PC-9 (cell line): ENCODE data around the gene SREBF2. TPM values are rescaled to one million over a fixed set of nuclear protein-coding genes. Genes with fewer than 3 reads are reported as not detected.

Experiments
- BruUV-seq: library from RNA; stranded (reverse); fragments of 400-500 nt; replicated peaks from 2 replicates; lab custom pipeline; 2021; lab: Mats Ljungman, UMichigan
- CTCF ChIA-PET: fragments of 300-600 bp; sonication (Branson Sonifier 250); formaldehyde crosslinking; loops from one replicate; lab custom pipeline; 2022; ENCODE audit warnings: antibody characterized with exemption; lab: Charles Lee
- POLR2A ChIA-PET: fragments of 300-600 bp; sonication (Branson Sonifier 250); formaldehyde crosslinking; loops from one replicate; lab custom pipeline; 2022; ENCODE audit warnings: antibody characterized with exemption; ENCODE audit not compliant: unreplicated experiment; lab: Charles Lee
- DNase-seq, 2 experiments: peaks; one replicate each; pipeline versions ENCODE4 v3.0.0 to v3.0.0-alpha.2; 2015 to 2022; ENCODE audit warnings: mixed read lengths in 1 of 2
- H2AFZ ChIP-seq: fragments of 200-600 bp; sonication (generic); 2 replicates; pipeline ENCODE4 v1.8.1; 2017; ENCODE audit warnings: antibody characterized with exemption
- H3F3A ChIP-seq: fragments of 200-600 bp; sonication (generic); 2 replicates; pipeline ENCODE4 v1.8.1; 2017; ENCODE audit warnings: antibody characterized with exemption, mild to moderate bottlenecking, low read depth; ENCODE audit not compliant: insufficient read depth
- H3K27ac ChIP-seq: fragments of 200-600 bp; sonication (generic); 2 replicates; pipeline ENCODE4 v1.6.1; 2016; ENCODE audit warnings: mixed run types
- H3K27me3 ChIP-seq: fragments of 200-600 bp; sonication (generic); 2 replicates; pipeline ENCODE4 v1.6.1; 2016; ENCODE audit warnings: low read depth, mixed run types; ENCODE audit not compliant: insufficient read depth
- H3K36me3 ChIP-seq: fragments of 200-600 bp; sonication (generic); 2 replicates; pipeline ENCODE4 v1.6.1; 2016; ENCODE audit warnings: low read depth, mixed run types
- H3K4me1 ChIP-seq: fragments of 200-600 bp; sonication (generic); replicated peaks from 2 replicates; pipeline ENCODE4 v1.6.1; 2016; ENCODE audit warnings: mixed run types; ENCODE audit not compliant: insufficient read depth
- H3K4me2 ChIP-seq: fragments of 200-600 bp; sonication (generic); 2 replicates; pipeline ENCODE4 v1.6.1; 2017; ENCODE audit warnings: mixed run types
- H3K4me3 ChIP-seq: fragments of 200-600 bp; sonication (generic); 2 replicates; pipeline ENCODE4 v1.6.1; 2016; ENCODE audit warnings: mixed run types
- H3K79me2 ChIP-seq: fragments of 200-600 bp; sonication (generic); 2 replicates; pipeline ENCODE4 v1.6.1; 2017; ENCODE audit warnings: low read depth, mixed run types
- H3K9me2 ChIP-seq: fragments of 200-600 bp; sonication (generic); 2 replicates; pipeline ENCODE4 v1.8.1; 2017; ENCODE audit warnings: mild to moderate bottlenecking; ENCODE audit not compliant: insufficient read depth
- H3K9me3 ChIP-seq: fragments of 200-600 bp; sonication (generic); 2 replicates; pipeline ENCODE4 v1.8.1; 2016; ENCODE audit warnings: low read depth; ENCODE audit not compliant: insufficient read depth
- H4K20me1 ChIP-seq: fragments of 200-600 bp; sonication (generic); 2 replicates; pipeline ENCODE4 v1.8.1; 2017; ENCODE audit not compliant: insufficient read depth
- EZH2 ChIP-seq: fragments of 200-600 bp; sonication (generic); IDR thresholded peaks from 2 replicates; pipeline ENCODE4 v1.8.0; 2017; ENCODE audit warnings: antibody characterized with exemption, low read depth
- intact Hi-C: fragments of 100-400 bp; cut with micrococcal nuclease; formaldehyde crosslinking; loops from one replicate; pipeline ENCODE4 v1.10.0; 2022; ENCODE audit not compliant: unreplicated experiment
- total RNA-seq: library from RNA; stranded (reverse); gene quantifications from 2 replicates; pipeline ENCODE4 v1.2.3, GENCODE V29; 2021
- TF ChIP-seq, protein P1 (sequence below): fragments of 200-600 bp; sonication (generic); conservative IDR thresholded peaks from 2 replicates; pipeline ENCODE4 v1.6.1; 2017; ENCODE audit warnings: mixed run types, antibody characterized with exemption, mild to moderate bottlenecking, moderate library complexity

The SREBF2 gene
- total RNA-seq, 1 experiment from 2014 or later = 196 TPM

DNA sequence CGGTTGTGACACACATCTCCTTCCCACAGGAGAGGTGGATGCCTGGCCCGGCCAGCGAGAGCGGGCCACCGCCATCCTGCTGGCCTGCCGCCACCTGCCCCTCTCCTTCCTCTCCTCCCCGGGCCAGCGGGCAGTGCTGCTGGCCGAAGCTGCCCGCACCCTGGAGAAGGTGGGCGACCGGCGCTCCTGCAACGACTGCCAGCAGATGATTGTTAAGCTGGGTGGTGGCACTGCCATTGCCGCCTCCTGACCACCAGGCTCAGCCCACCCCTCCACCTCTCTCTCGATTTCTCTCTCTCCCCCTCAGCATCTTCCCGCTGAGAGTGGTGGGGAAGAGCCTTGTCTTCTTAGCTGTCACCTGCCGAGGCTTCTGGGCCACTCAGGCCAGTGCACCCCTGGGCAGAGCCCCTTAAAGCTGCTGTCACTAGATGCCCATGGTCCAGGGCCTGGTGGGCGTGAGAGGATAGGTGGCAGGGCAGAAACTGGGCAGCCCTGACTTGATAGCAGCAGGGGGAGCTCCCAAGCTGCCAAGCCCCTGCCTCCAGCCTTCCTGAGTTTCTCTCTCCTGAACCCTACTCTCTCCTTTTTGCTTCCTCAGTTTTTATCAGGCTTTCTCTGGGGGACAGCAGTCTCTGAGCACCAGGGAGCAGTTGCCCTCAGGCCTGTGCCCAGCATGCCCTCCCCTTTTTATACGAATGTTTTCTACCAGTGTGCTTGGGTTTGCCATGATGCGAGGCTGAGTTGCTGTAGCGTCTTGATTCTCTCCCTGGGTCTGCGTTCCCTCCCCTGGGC is 72.7 kb downstream of the SREBF2 start:
- H3F3A ChIP-seq = peaks cover 26% of the 10 kb centered on the region; the same call in 1 of the 2 replicates
- H2AFZ ChIP-seq = no peak overlapping the region
- H3K9me2 ChIP-seq = no peaks in the 10 kb centered on the region
- H3K27me3 ChIP-seq = no peaks in the 10 kb centered on the region
- no peak overlapping the region for H3K4me2 ChIP-seq
- H3K4me3 ChIP-seq = no peak overlapping the region
- TF ChIP-seq, protein P1, sequence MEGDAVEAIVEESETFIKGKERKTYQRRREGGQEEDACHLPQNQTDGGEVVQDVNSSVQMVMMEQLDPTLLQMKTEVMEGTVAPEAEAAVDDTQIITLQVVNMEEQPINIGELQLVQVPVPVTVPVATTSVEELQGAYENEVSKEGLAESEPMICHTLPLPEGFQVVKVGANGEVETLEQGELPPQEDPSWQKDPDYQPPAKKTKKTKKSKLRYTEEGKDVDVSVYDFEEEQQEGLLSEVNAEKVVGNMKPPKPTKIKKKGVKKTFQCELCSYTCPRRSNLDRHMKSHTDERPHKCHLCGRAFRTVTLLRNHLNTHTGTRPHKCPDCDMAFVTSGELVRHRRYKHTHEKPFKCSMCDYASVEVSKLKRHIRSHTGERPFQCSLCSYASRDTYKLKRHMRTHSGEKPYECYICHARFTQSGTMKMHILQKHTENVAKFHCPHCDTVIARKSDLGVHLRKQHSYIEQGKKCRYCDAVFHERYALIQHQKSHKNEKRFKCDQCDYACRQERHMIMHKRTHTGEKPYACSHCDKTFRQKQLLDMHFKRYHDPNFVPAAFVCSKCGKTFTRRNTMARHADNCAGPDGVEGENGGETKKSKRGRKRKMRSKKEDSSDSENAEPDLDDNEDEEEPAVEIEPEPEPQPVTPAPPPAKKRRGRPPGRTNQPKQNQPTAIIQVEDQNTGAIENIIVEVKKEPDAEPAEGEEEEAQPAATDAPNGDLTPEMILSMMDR = no peak
- no peak for TF ChIP-seq EZH2
- DNase-seq = no peak
- peaks cover 22% of the 10 kb centered on the region for H4K20me1 ChIP-seq
- H3K36me3 ChIP-seq = no peaks in the 10 kb centered on the region; the same call in 1 of the 2 replicates
- CTCF ChIA-PET = no interaction called here
- no TSS peak for BruUV-seq
- no peaks in the 10 kb centered on the region for H3K79me2 ChIP-seq
- POLR2A ChIA-PET = no interaction called here
- no peak overlapping the region for H3K27ac ChIP-seq
- no peaks in the 10 kb centered on the region for H3K9me3 ChIP-seq
- intact Hi-C loops = no loop called here
- 0 out of 2 replicates have a peak, but pooled peaks cover 7% of the 10 kb centered on the region for H3K4me1 ChIP-seq

- TF ChIP-seq EZH2 = no peak
- TF ChIP-seq, protein P1 = no peak
- BruUV-seq = TSS peak; percentile 13
- no peak overlapping the region for H2AFZ ChIP-seq
- POLR2A ChIA-PET = no interaction called here
- H4K20me1 ChIP-seq = peaks cover 22% of the 10 kb centered on the region
- H3K36me3 ChIP-seq = no peaks in the 10 kb centered on the region; the same call in 1 of the 2 replicates
- CTCF ChIA-PET = no interaction called here
- no peak overlapping the region for H3K4me3 ChIP-seq
- H3K79me2 ChIP-seq = no peaks in the 10 kb centered on the region
- H3K4me2 ChIP-seq = no peak overlapping the region
- intact Hi-C loops = no loop called here
- no peak overlapping the region for H3K27ac ChIP-seq
- H3K9me2 ChIP-seq = no peaks in the 10 kb centered on the region
- H3F3A ChIP-seq = peaks cover 22% of the 10 kb centered on the region; the same call in 1 of the 2 replicates
- no peak for DNase-seq
- H3K27me3 ChIP-seq = no peaks in the 10 kb centered on the region
- H3K4me1 ChIP-seq = 0 out of 2 replicates have a peak, but pooled peaks cover 7% of the 10 kb centered on the region
- no peaks in the 10 kb centered on the region for H3K9me3 ChIP-seq
Observed at GRCh38 chr22:41906822-41907221, 73.9 kb downstream of the SREBF2 start.

DNA sequence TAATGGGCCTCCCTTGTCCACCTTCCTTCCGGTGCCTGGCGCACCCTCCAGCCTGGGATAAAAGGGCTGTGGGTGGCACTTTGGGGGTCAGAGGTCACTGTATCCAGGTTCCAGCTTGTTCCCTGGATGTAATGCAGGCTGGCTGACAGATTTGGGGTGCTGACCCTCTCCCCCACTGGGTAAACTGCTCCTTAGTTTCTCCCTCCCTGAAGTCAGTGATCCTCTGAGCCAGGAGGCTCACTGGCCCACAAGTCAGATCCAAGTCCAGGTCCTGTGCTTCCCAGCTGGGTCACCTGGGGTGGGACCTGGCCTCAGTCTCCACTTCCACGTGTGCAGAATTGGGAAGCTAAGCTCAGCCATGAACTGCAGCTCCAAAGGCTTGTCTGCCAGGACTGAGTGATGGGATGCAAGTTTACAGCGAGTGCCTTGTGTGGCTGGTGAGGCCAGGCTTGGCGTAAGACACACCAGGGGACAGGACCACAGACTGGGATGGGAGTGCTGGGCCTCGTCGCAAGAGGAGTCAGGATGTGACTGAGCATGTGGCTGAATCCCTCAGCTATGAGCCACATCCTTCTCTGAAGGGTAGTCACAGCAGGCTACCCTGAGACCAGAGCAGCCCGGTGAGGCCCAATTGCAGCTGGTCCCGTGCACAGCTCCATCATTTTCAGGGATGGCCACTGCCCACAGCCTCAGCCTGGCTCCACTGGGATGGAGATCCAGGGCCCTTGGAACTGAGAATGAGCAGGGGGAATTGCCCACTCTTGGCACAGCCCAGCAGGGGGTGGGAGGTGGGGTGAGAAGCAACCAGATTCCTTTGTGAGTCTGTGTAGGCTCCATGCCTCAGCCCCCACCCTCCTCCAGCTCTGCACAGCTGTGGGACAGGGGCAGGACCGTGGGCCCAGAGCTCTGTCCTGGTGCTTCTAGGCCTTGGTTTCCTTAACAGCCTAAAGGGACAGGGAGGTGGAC is 74.8 kb downstream of the SREBF2 start:
- Histone ChIP-seq H3K9me2 (no peaks in the 10 kb centered on the region), H3K27me3 (no peaks in the 10 kb centered on the region), H3F3A (peaks cover 19% of the 10 kb centered on the region; the same call in 1 of the 2 replicates), H3K4me2 (no peak overlapping the region), H3K27ac (peak overlapping the region; percentile 11; the same call in 1 of the 2 replicates), H2AFZ (no peak overlapping the region), H3K9me3 (no peaks in the 10 kb centered on the region), H4K20me1 (peaks cover 22% of the 10 kb centered on the region), H3K79me2 (no peaks in the 10 kb centered on the region), H3K4me3 (no peak overlapping the region), H3K4me1 (0 out of 2 replicates have a peak, but pooled peaks cover 7% of the 10 kb centered on the region), H3K36me3 (no peaks in the 10 kb centered on the region)
- no peak for DNase-seq
- intact Hi-C loops = no loop called here
- BruUV-seq = no TSS peak
- TF ChIP-seq, protein P1 = no peak
- no peak for TF ChIP-seq EZH2
- ChIA-PET CTCF (no interaction called here), POLR2A (interaction anchor here (0.7 kb wide), 2 partner anchors 182 to 1916 kb away, joined by 4 read pairs; no protein-coding TSS in a partner anchor)
